ENCODE measurements around the gene TUBB2A.
"Not testable (repeated sequence)": the region's sequence is repeated elsewhere in the genome, so short reads cannot be mapped to it uniquely, and the experiment has no call there.

The TUBB2A gene

GRCh38 chr6:3137873-3138272 lies 19.5 kb downstream of the TUBB2A start:
- H3K4ac ChIP-seq (ENCODE audit: low read depth, low read length); H3K79me2 ChIP-seq (ENCODE audit: control insufficient read depth, insufficient read depth, low read length, poor library complexity); H3K27ac ChIP-seq (ENCODE audit: low read depth, low read length); H3K9ac ChIP-seq (ENCODE audit: low read length); H3K79me1 ChIP-seq (ENCODE audit: low read length); H2AFZ ChIP-seq (ENCODE audit: insufficient read depth, low read length, poor library complexity); H3K4me3 ChIP-seq (ENCODE audit: low read depth, low read length); H3K14ac ChIP-seq (ENCODE audit: low read length); H3K18ac ChIP-seq (ENCODE audit: low read length); H3K23ac ChIP-seq (ENCODE audit: low read length); H3K9me3 ChIP-seq (ENCODE audit: insufficient read depth, low read depth, low read length); H2BK5ac ChIP-seq (ENCODE audit: low read depth, low read length, poor library complexity); H3K27me3 ChIP-seq (ENCODE audit: insufficient read depth, low read length); H2AK5ac ChIP-seq (ENCODE audit: low read length); H4K8ac ChIP-seq (ENCODE audit: low read depth, low read length); H4K12ac ChIP-seq (ENCODE audit: low read depth, low read length); H2BK12ac ChIP-seq (ENCODE audit: low read length); H2BK120ac ChIP-seq (ENCODE audit: insufficient read depth, low read length, poor library complexity); H3K4me2 ChIP-seq (ENCODE audit: low read length); H3K4me1 ChIP-seq (ENCODE audit: control insufficient read depth in 1 of 2, insufficient read depth in 2 of 2, low read length in 2 of 2); H4K91ac ChIP-seq (ENCODE audit: low read depth, low read length): not testable (repeated sequence)
- peak in 1 of 2 donors; percentile 48 for DNase-seq
- WGBS (ENCODE audit: extremely low coverage, insufficient coverage, insufficient read length): no CpG with 5 or more reads among the region's 6 CpGs
- H3K36me3 ChIP-seq (ENCODE audit: control insufficient read depth in 1 of 2, insufficient read depth in 2 of 2, low read length in 2 of 2): peaks cover 24 to 37% of the 10 kb centered on the region in 2 experiments

DNA sequence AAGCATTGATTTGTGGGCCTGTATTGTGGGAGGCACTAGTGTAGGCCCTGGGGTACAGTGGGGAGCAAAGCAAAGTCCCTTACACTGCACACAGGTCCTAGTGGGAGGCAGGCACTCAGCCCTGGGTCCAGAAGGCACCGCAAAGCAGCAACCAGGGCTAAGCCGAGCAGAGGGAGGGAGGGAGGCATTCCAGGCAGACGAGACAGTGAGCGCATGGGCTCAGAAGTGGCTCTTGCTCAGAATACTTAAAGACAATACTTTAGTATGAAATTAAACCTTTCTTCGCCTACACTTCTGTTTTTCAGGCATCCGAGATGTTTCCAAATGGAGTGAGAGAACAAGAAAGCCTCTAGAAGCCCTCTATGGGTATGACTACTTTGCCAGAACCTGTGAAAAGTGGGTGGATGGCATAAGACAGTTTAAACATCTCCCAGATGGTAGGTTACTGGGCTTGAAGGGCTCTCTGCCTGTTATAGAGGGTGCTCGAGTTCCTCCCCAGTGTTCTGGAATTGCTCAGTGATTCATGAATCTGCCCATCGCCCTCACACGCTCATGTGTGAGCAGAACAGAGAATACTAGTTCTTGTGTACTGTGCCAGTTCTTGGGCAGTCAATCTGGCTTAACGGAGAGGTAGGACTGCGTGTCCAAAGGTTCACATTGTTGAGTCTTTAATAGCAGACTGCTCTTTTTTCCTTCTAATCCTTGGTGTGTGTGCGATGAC lies 20.1 kb downstream of the TUBB2A start:
- Histone ChIP-seq H3K79me1 (ENCODE audit: low read length) (no peaks in the 10 kb centered on the region), H2BK5ac (ENCODE audit: low read depth, low read length, poor library complexity) (no peak overlapping the region), H4K12ac (ENCODE audit: low read depth, low read length) (no peak overlapping the region), H4K91ac (ENCODE audit: low read depth, low read length) (no peak overlapping the region), H3K4me3 (ENCODE audit: low read depth, low read length) (no peak overlapping the region), H3K4me2 (ENCODE audit: low read length) (no peak overlapping the region), H3K36me3 (ENCODE audit: control insufficient read depth in 1 of 2, insufficient read depth in 2 of 2, low read length in 2 of 2) (peaks cover 28 to 40% of the 10 kb centered on the region in 2 experiments), H2BK12ac (ENCODE audit: low read length) (no peak overlapping the region), H2BK120ac (ENCODE audit: insufficient read depth, low read length, poor library complexity) (no peak overlapping the region), H2AFZ (ENCODE audit: insufficient read depth, low read length, poor library complexity) (no peak overlapping the region), H3K79me2 (ENCODE audit: control insufficient read depth, insufficient read depth, low read length, poor library complexity) (no peaks in the 10 kb centered on the region), H3K27ac (ENCODE audit: low read depth, low read length) (no peak overlapping the region), H3K14ac (ENCODE audit: low read length) (no peak overlapping the region), H3K4ac (ENCODE audit: low read depth, low read length) (no peak overlapping the region), H2AK5ac (ENCODE audit: low read length) (no peak overlapping the region), H3K9me3 (ENCODE audit: insufficient read depth, low read depth, low read length) (no peaks in the 10 kb centered on the region), H3K4me1 (ENCODE audit: control insufficient read depth in 1 of 2, insufficient read depth in 2 of 2, low read length in 2 of 2) (no peaks in the 10 kb centered on the region), H3K9ac (ENCODE audit: low read length) (peak overlapping the region; percentile 7), H3K27me3 (ENCODE audit: insufficient read depth, low read length) (no peaks in the 10 kb centered on the region), H3K23ac (ENCODE audit: low read length) (no peak overlapping the region), H4K8ac (ENCODE audit: low read depth, low read length) (no peak overlapping the region), H3K18ac (ENCODE audit: low read length) (no peak overlapping the region)
- no CpG with 5 or more reads among the region's 12 CpGs for WGBS (ENCODE audit: extremely low coverage, insufficient coverage, insufficient read length)
- DNase-seq: no peak

DNA sequence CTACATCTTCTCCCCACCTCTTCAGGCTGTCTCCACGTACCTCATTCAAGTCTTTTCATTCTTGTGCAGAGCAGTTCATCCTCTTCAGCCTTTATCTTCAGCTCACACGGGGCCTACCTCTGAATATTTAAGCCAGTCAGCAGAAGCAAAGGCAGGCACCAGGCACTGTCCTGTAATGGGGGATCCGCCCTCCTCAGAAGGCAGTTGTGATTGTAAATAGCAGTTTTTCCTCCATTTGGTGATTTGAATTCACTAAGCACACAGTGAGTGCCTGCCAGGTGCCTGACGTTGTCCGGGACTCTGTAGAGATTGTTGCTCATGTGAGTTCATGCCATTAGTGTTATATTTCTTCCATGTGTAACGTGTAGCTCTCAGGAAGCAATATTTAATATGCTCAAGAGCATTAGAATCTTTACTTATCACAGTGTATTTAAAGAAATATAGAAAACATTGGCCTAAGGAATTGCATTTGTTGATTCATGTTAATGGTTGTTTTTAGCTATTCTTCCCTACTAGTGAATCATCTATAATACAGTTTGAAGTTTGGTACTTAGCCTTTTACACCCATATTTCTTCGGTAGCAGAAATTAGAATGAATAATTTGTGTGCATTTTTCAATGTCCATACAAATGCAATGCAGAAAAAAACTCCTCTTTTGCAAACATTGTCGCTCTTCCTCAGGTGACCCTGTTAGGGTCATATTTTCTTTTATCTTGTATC lies 20.9 kb downstream of the TUBB2A start:
- H3K36me3 ChIP-seq (ENCODE audit: control insufficient read depth in 1 of 2, insufficient read depth in 2 of 2, low read length in 2 of 2): peaks cover 35 to 47% of the 10 kb centered on the region in 2 experiments
- no peak overlapping the region for H3K4ac ChIP-seq (ENCODE audit: low read depth, low read length)
- no peak overlapping the region for H2BK12ac ChIP-seq (ENCODE audit: low read length)
- H3K4me3 ChIP-seq (ENCODE audit: low read depth, low read length): no peak overlapping the region
- no peaks in the 10 kb centered on the region for H3K79me1 ChIP-seq (ENCODE audit: low read length)
- H4K8ac ChIP-seq (ENCODE audit: low read depth, low read length): no peak overlapping the region
- no peak for DNase-seq
- no peaks in the 10 kb centered on the region for H3K4me1 ChIP-seq (ENCODE audit: control insufficient read depth in 1 of 2, insufficient read depth in 2 of 2, low read length in 2 of 2)
- H3K18ac ChIP-seq (ENCODE audit: low read length): no peak overlapping the region
- H3K23ac ChIP-seq (ENCODE audit: low read length): peak overlapping the region; percentile 73
- no peak overlapping the region for H2AK5ac ChIP-seq (ENCODE audit: low read length)
- no peak overlapping the region for H2AFZ ChIP-seq (ENCODE audit: insufficient read depth, low read length, poor library complexity)
- H3K27ac ChIP-seq (ENCODE audit: low read depth, low read length): no peak overlapping the region
- H2BK120ac ChIP-seq (ENCODE audit: insufficient read depth, low read length, poor library complexity): no peak overlapping the region
- H4K12ac ChIP-seq (ENCODE audit: low read depth, low read length): no peak overlapping the region
- H3K9ac ChIP-seq (ENCODE audit: low read length): peak overlapping the region; percentile 31
- WGBS (ENCODE audit: extremely low coverage, insufficient coverage, insufficient read length): no CpG with 5 or more reads among the region's 8 CpGs
- H4K91ac ChIP-seq (ENCODE audit: low read depth, low read length): no peak overlapping the region
- no peak overlapping the region for H2BK5ac ChIP-seq (ENCODE audit: low read depth, low read length, poor library complexity)
- peaks cover 2% of the 10 kb centered on the region for H3K9me3 ChIP-seq (ENCODE audit: insufficient read depth, low read depth, low read length)
- no peak overlapping the region for H3K4me2 ChIP-seq (ENCODE audit: low read length)
- no peaks in the 10 kb centered on the region for H3K27me3 ChIP-seq (ENCODE audit: insufficient read depth, low read length)
- H3K14ac ChIP-seq (ENCODE audit: low read length): no peak overlapping the region
- H3K79me2 ChIP-seq (ENCODE audit: control insufficient read depth, insufficient read depth, low read length, poor library complexity): no peaks in the 10 kb centered on the region

DNA sequence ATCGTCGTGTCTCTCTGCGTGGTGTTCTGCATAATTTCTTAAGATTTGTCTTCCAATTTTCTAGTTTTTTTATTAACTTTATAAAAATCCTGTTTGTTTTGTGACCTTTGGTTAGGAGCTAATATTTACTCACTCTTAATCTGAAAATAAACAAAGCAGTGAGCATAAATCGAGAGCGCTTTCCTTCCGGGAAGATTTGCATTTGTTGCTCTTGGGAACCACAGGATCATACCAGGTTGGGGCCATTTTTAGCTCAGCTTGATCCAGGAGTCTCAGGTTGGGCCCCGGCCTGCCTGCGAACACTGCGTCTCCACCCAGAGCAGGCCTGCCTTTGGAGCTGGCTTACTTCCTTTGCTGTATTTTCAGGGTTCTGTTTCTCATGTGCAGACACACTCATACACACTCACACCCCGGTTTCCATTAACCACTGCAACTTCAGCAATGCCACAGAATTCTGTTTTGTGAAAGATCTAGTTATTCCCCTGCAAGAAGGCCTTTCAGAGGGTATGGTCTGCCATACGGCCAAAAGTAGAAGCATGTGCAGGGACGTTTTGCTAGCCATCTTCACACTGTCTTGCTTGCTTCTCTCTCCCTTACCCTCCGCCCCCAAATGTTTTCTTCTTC lies 21.6 kb downstream of the TUBB2A start:
- Histone ChIP-seq H2AFZ (ENCODE audit: insufficient read depth, low read length, poor library complexity) (no peak overlapping the region), H3K79me1 (ENCODE audit: low read length) (no peaks in the 10 kb centered on the region), H4K8ac (ENCODE audit: low read depth, low read length) (no peak overlapping the region), H3K27me3 (ENCODE audit: insufficient read depth, low read length) (no peaks in the 10 kb centered on the region), H3K27ac (ENCODE audit: low read depth, low read length) (no peak overlapping the region), H3K18ac (ENCODE audit: low read length) (no peak overlapping the region), H3K23ac (ENCODE audit: low read length) (no peak overlapping the region), H3K4me1 (ENCODE audit: control insufficient read depth in 1 of 2, insufficient read depth in 2 of 2, low read length in 2 of 2) (no peaks in the 10 kb centered on the region), H2BK12ac (ENCODE audit: low read length) (no peak overlapping the region), H3K9ac (ENCODE audit: low read length) (no peak overlapping the region), H2BK120ac (ENCODE audit: insufficient read depth, low read length, poor library complexity) (no peak overlapping the region), H3K14ac (ENCODE audit: low read length) (no peak overlapping the region), H3K4me3 (ENCODE audit: low read depth, low read length) (no peak overlapping the region), H4K91ac (ENCODE audit: low read depth, low read length) (no peak overlapping the region), H3K79me2 (ENCODE audit: control insufficient read depth, insufficient read depth, low read length, poor library complexity) (no peaks in the 10 kb centered on the region), H3K36me3 (ENCODE audit: control insufficient read depth in 1 of 2, insufficient read depth in 2 of 2, low read length in 2 of 2) (peaks cover 36 to 48% of the 10 kb centered on the region in 2 experiments), H2AK5ac (ENCODE audit: low read length) (no peak overlapping the region), H3K4ac (ENCODE audit: low read depth, low read length) (no peak overlapping the region), H3K9me3 (ENCODE audit: insufficient read depth, low read depth, low read length) (peaks cover 3% of the 10 kb centered on the region), H4K12ac (ENCODE audit: low read depth, low read length) (no peak overlapping the region), H2BK5ac (ENCODE audit: low read depth, low read length, poor library complexity) (no peak overlapping the region), H3K4me2 (ENCODE audit: low read length) (no peak overlapping the region)
- no peak for DNase-seq
- WGBS (ENCODE audit: extremely low coverage, insufficient coverage, insufficient read length): no CpG with 5 or more reads among the region's 13 CpGs

All from trophoblast cell (in vitro differentiated cells and primary cell).